Astrocyte (in vitro differentiated cells and primary cell): Measurements from ENCODE around the gene GSE1. TPM values are rescaled to one million over a fixed set of nuclear protein-coding genes. Genes with fewer than 3 reads are reported as not detected.

ENCODE experiments used
- DNase-seq: peaks from one replicate; pipeline ENCODE4 v3.0.0-alpha.2; 2010; ENCODE audit warnings: low read depth
- FAIRE-seq: peaks from 2 replicates; lab custom pipeline; 2011; peaks lifted over from hg19 to GRCh38; lab: Jason Lieb, UNC
- H2AFZ ChIP-seq: 2 replicates; pipeline ENCODE4 v1.6.0; 2012; ENCODE audit warnings: low read depth, low read length, inconsistent platforms
- H3K27ac ChIP-seq: 2 replicates; pipeline ENCODE4 v1.5.1; 2011; ENCODE audit warnings: low read depth, low read length, inconsistent platforms
- H3K27me3 ChIP-seq: 2 replicates; pipeline ENCODE4 v1.6.0; 2011; ENCODE audit warnings: low read length, inconsistent platforms; ENCODE audit not compliant: insufficient read depth
- H3K36me3 ChIP-seq: 2 replicates; pipeline ENCODE4 v1.5.1; 2011; ENCODE audit warnings: low read length, inconsistent platforms; ENCODE audit not compliant: insufficient read depth
- H3K4me1 ChIP-seq: 2 replicates; pipeline ENCODE4 v1.5.1; 2011; ENCODE audit warnings: low read length, inconsistent platforms; ENCODE audit not compliant: insufficient read depth
- H3K4me2 ChIP-seq: 2 replicates; pipeline ENCODE4 v1.6.0; 2012; ENCODE audit warnings: low read length, inconsistent platforms
- H3K4me3 ChIP-seq: 2 replicates; pipeline ENCODE4 v1.5.1; 2011; ENCODE audit warnings: low read depth, mild to moderate bottlenecking, low read length, inconsistent platforms; ENCODE audit not compliant: insufficient read depth
- H3K79me2 ChIP-seq: 2 replicates; pipeline ENCODE4 v1.6.0; 2012; ENCODE audit warnings: mild to moderate bottlenecking, low read length, inconsistent platforms; ENCODE audit not compliant: insufficient read depth
- H3K9ac ChIP-seq: 2 replicates; pipeline ENCODE4 v1.6.0; 2012; ENCODE audit warnings: mild to moderate bottlenecking, low read length, inconsistent platforms
- H3K9me3 ChIP-seq: 2 replicates; pipeline ENCODE4 v1.5.1; 2012; ENCODE audit warnings: low read depth, mild to moderate bottlenecking, low read length, inconsistent platforms; ENCODE audit not compliant: insufficient read depth
- H4K20me1 ChIP-seq: 2 replicates; pipeline ENCODE4 v1.6.0; 2012; ENCODE audit warnings: low read length, inconsistent platforms; ENCODE audit not compliant: insufficient read depth
- H3K27ac Mint-ChIP-seq: one replicate; pipeline ENCODE4 v1.8.0; 2021; ENCODE audit warnings: mild to moderate bottlenecking, mixed read lengths; ENCODE audit not compliant: unreplicated experiment
- H3K27me3 Mint-ChIP-seq: one replicate; pipeline ENCODE4 v1.8.0; 2021; ENCODE audit warnings: low read depth, mixed read lengths; ENCODE audit not compliant: unreplicated experiment
- H3K36me3 Mint-ChIP-seq: one replicate; pipeline ENCODE4 v1.8.0; 2021; ENCODE audit warnings: low read depth, mixed read lengths; ENCODE audit not compliant: unreplicated experiment
- H3K4me1 Mint-ChIP-seq: one replicate; pipeline ENCODE4 v1.8.0; 2021; ENCODE audit warnings: low read depth, mixed read lengths; ENCODE audit not compliant: unreplicated experiment
- H3K4me3 Mint-ChIP-seq: one replicate; pipeline ENCODE4 v1.8.0; 2021; ENCODE audit warnings: mild to moderate bottlenecking, moderate library complexity, mixed read lengths; ENCODE audit not compliant: unreplicated experiment
- H3K9me3 Mint-ChIP-seq: one replicate; pipeline ENCODE4 v1.8.0; 2021; ENCODE audit warnings: mild to moderate bottlenecking, mixed read lengths; ENCODE audit not compliant: unreplicated experiment
- EZH2 ChIP-seq: IDR thresholded peaks from 2 replicates; pipeline ENCODE4 v1.6.1; 2012; ENCODE audit warnings: mild to moderate bottlenecking, low read length, inconsistent platforms; ENCODE audit not compliant: insufficient read depth
- total RNA-seq: library from RNA; stranded (reverse); gene quantifications from 2 replicates; pipeline ENCODE4 v1.2.1, GENCODE V29; 2021
- TF ChIP-seq, protein P1 (sequence below): IDR thresholded peaks from 2 replicates; pipeline ENCODE4 v1.5.1; 2011; ENCODE audit warnings: low read depth, mild to moderate bottlenecking, inconsistent platforms, low read length, moderate library complexity; ENCODE audit not compliant: insufficient read depth

The GSE1 gene
- total RNA-seq, 1 donor from 2014 or later: 35.0 TPM

DNA sequence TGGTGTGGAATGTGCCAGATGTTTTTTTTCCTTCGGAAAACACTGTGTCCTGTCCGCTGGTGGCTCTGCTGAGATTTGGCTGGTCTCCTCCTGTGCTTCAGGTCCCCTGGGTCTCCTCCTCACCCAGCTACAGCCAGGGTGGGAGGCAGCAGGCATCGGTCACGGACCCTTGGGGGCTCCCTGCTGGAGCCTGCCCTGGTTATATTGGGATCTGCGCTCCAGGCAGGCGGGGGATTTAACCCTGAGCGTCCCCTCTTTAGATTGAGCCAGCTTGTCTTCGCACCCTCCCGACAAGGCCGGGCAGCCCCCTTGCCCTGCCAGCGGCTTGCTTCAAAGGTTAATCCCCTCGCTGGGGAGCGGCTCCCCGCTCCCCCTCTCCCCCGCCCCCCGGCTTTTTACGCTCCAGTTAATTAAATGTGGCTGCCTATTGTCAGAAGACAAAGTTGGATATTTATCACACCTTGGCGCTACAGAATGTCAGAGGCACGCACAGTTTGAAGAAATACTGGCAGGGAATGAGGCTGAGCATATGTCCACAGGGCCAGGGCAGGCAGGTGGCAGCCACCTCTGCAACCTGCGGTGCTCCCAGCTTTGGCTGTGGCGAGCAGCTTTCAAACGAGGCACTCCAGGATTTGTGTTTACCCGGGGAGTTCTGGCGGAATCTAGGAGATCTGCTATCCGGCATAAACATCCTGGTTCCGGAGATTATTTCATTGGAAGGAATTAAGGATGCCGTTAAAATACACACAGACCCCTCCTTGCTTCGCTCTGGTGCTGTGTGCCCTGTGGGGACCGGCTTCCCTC, 38.2 kb upstream of the GSE1 start:
- no peak for DNase-seq
- Histone ChIP-seq H3K4me1 (peaks cover 24% of the 10 kb centered on the region), H2AFZ (no peak overlapping the region), H3K4me3 (no peak overlapping the region), H3K27me3 (no peaks in the 10 kb centered on the region), H3K9me3 (no peaks in the 10 kb centered on the region), H3K27ac (no peak overlapping the region), H3K9ac (peak overlapping the region; percentile 20), H3K4me2 (peak overlapping the region; percentile 78), H4K20me1 (peaks cover 97% of the 10 kb centered on the region), H3K79me2 (peaks cover 55% of the 10 kb centered on the region), H3K36me3 (no peaks in the 10 kb centered on the region)
- FAIRE-seq: no peak
- Mint-ChIP-seq H3K4me1 (peaks cover 25% of the 10 kb centered on the region), H3K27ac (no peak overlapping the region), H3K4me3 (no peak overlapping the region), H3K9me3 (no peaks in the 10 kb centered on the region), H3K36me3 (no peaks in the 10 kb centered on the region), H3K27me3 (peaks cover 6% of the 10 kb centered on the region)
- TF ChIP-seq, protein P1, sequence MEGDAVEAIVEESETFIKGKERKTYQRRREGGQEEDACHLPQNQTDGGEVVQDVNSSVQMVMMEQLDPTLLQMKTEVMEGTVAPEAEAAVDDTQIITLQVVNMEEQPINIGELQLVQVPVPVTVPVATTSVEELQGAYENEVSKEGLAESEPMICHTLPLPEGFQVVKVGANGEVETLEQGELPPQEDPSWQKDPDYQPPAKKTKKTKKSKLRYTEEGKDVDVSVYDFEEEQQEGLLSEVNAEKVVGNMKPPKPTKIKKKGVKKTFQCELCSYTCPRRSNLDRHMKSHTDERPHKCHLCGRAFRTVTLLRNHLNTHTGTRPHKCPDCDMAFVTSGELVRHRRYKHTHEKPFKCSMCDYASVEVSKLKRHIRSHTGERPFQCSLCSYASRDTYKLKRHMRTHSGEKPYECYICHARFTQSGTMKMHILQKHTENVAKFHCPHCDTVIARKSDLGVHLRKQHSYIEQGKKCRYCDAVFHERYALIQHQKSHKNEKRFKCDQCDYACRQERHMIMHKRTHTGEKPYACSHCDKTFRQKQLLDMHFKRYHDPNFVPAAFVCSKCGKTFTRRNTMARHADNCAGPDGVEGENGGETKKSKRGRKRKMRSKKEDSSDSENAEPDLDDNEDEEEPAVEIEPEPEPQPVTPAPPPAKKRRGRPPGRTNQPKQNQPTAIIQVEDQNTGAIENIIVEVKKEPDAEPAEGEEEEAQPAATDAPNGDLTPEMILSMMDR: no peak
- no peak for TF ChIP-seq EZH2

DNA sequence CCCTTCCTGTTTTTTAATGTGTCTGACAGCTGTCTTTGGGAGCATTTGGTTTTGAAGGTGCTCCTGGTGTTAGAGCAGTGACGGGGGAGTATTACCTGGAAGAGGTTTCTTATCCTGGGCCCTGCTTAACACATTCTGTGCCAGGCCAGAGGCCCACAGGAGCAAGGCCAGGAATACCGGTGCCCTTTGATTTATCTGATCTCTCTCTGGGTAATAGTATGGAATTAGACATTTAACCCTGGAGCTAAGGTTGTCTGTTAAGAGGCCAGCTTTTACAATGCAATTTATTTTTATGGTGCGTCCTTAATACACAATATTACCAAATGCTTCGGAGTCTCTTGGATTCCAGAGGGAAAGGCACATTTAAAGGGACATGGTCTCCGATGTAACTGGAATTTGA, 37.2 kb upstream of the GSE1 start:
- no peaks in the 10 kb centered on the region for H3K9me3 ChIP-seq
- H2AFZ ChIP-seq: no peak overlapping the region
- peaks cover 97% of the 10 kb centered on the region for H4K20me1 ChIP-seq
- Mint-ChIP-seq H3K4me3 (no peak overlapping the region), H3K36me3 (no peaks in the 10 kb centered on the region), H3K27ac (no peak overlapping the region), H3K27me3 (peaks cover 6% of the 10 kb centered on the region), H3K9me3 (peaks cover 2% of the 10 kb centered on the region), H3K4me1 (peaks cover 17% of the 10 kb centered on the region)
- H3K4me1 ChIP-seq: peaks cover 14% of the 10 kb centered on the region
- no peak overlapping the region for H3K4me3 ChIP-seq
- no peak overlapping the region for H3K27ac ChIP-seq
- no peaks in the 10 kb centered on the region for H3K36me3 ChIP-seq
- H3K79me2 ChIP-seq: peaks cover 61% of the 10 kb centered on the region
- DNase-seq (no peak), FAIRE-seq (no peak)
- TF ChIP-seq EZH2: no peak
- TF ChIP-seq, protein P1: no peak
- H3K27me3 ChIP-seq: no peaks in the 10 kb centered on the region
- no peak overlapping the region for H3K9ac ChIP-seq
- H3K4me2 ChIP-seq: no peak overlapping the region

DNA sequence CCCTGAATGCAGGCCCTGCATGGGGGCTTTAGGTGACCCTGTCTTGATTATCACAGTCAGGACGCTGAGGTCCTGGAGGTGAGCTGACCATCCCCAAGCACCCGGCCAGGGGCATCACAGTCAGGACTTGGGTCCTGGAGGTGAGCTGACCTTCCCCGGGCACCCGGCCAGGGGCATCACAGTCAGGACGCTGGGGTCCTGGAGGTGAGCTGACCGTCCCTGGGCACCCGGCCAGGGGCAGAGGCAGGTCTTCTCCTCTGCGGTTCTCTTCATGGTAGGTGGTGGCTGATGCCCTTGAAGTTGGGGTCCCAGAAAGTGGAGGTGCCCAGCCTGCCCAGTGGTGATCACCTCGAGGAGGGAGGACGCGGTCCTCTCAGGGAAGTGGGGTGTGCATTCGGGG, 36.2 kb upstream of the GSE1 start:
- Histone ChIP-seq H2AFZ (no peak overlapping the region), H3K4me2 (no peak overlapping the region), H3K9me3 (no peaks in the 10 kb centered on the region), H3K9ac (no peak overlapping the region), H3K27ac (no peak overlapping the region), H3K4me1 (peaks cover 13% of the 10 kb centered on the region), H4K20me1 (peaks cover 97% of the 10 kb centered on the region), H3K4me3 (no peak overlapping the region), H3K79me2 (peaks cover 65% of the 10 kb centered on the region), H3K27me3 (no peaks in the 10 kb centered on the region), H3K36me3 (no peaks in the 10 kb centered on the region)
- H3K36me3 Mint-ChIP-seq: no peaks in the 10 kb centered on the region
- peaks cover 13% of the 10 kb centered on the region for H3K4me1 Mint-ChIP-seq
- H3K27ac Mint-ChIP-seq: no peak overlapping the region
- no peak for DNase-seq
- FAIRE-seq: no peak
- H3K27me3 Mint-ChIP-seq: peaks cover 6% of the 10 kb centered on the region
- peaks cover 3% of the 10 kb centered on the region for H3K9me3 Mint-ChIP-seq
- no peak for TF ChIP-seq EZH2
- TF ChIP-seq, protein P1: no peak
- no peak overlapping the region for H3K4me3 Mint-ChIP-seq
